A673 (cell line): Measurements from ENCODE around the gene SLC35F1. TPM values are rescaled to one million over a fixed set of nuclear protein-coding genes. Genes with fewer than 3 reads are reported as not detected.

ENCODE experiments used
- BruUV-seq: library from RNA; stranded (reverse); fragments of 400-500 nt; replicated peaks from 2 replicates; lab custom pipeline; 2021; lab: Mats Ljungman, UMichigan
- CTCF ChIA-PET: fragments of 300-600 bp; sonication (Branson Sonifier 250); formaldehyde crosslinking; loops from one replicate; lab custom pipeline; 2022; ENCODE audit warnings: antibody characterized with exemption; lab: Charles Lee
- POLR2A ChIA-PET: fragments of 300-600 bp; sonication (Branson Sonifier 250); formaldehyde crosslinking; loops from one replicate; lab custom pipeline; 2022; ENCODE audit warnings: antibody characterized with exemption; ENCODE audit not compliant: low non-redundant PET; lab: Charles Lee
- DNase-seq: peaks from one replicate; pipeline ENCODE4 v3.0.0-alpha.2; 2015; ENCODE audit warnings: low spot score
- H3K27ac ChIP-seq: fragments of 200-600 bp; sonication (generic); 2 replicates; pipeline ENCODE4 v1.5.1; 2016; ENCODE audit warnings: mixed run types, low read depth, mild to moderate bottlenecking, mixed read lengths, antibody characterized with exemption, low read length; ENCODE audit not compliant: poor library complexity, severe bottlenecking
- H3K27me3 ChIP-seq: fragments of 200-600 bp; sonication (generic); replicated peaks from 2 replicates; pipeline ENCODE4 v1.6.1; 2017; ENCODE audit warnings: mixed run types, low read depth, mild to moderate bottlenecking, mixed read lengths, antibody characterized with exemption, low read length; ENCODE audit not compliant: insufficient read depth, poor library complexity
- H3K36me3 ChIP-seq: fragments of 200-600 bp; sonication (generic); 2 replicates; pipeline ENCODE4 v1.6.1; 2016; ENCODE audit warnings: mixed run types, mild to moderate bottlenecking, mixed read lengths, antibody characterized with exemption, low read length; ENCODE audit not compliant: insufficient read depth, poor library complexity, severe bottlenecking
- H3K4me1 ChIP-seq: fragments of 200-600 bp; sonication (generic); 2 replicates; pipeline ENCODE4 v1.6.1; 2017; ENCODE audit warnings: mixed run types, mild to moderate bottlenecking, mixed read lengths, antibody characterized with exemption, low read length; ENCODE audit not compliant: insufficient read depth, poor library complexity, severe bottlenecking
- H3K4me3 ChIP-seq: fragments of 200-600 bp; sonication (generic); 2 replicates; pipeline ENCODE4 v1.5.1; 2016; ENCODE audit warnings: low read depth, mixed run types, mild to moderate bottlenecking, mixed read lengths, low read length; ENCODE audit not compliant: poor library complexity, severe bottlenecking
- H3K9me3 ChIP-seq: fragments of 200-600 bp; sonication (generic); 2 replicates; pipeline ENCODE4 v1.6.1; 2016; ENCODE audit warnings: mixed run types, low read depth, mild to moderate bottlenecking, mixed read lengths, antibody characterized with exemption, low read length; ENCODE audit not compliant: poor library complexity, severe bottlenecking
- CTCF ChIP-seq: fragments of 300-800, 200-600 bp; sonication (generic); conservative IDR thresholded peaks from 2 replicates; pipeline ENCODE4 v1.5.1; 2017; ENCODE audit warnings: low read depth, mild to moderate bottlenecking, antibody characterized with exemption, low read length, moderate library complexity, mixed read lengths
- EZH2 ChIP-seq: fragments of 200-600 bp; sonication (generic); IDR thresholded peaks from 2 replicates; pipeline ENCODE4 v1.6.1; 2017; ENCODE audit warnings: borderline replicate concordance, low read depth, mild to moderate bottlenecking, mixed read lengths, antibody characterized with exemption, low read length; ENCODE audit not compliant: poor library complexity, severe bottlenecking
- intact Hi-C: fragments of 100-400 bp; cut with micrococcal nuclease; formaldehyde crosslinking; loops from one replicate; pipeline ENCODE4 v1.10.0; 2022; ENCODE audit not compliant: unreplicated experiment
- total RNA-seq: library from RNA; stranded (reverse); gene quantifications from 2 replicates; pipeline ENCODE4 v1.2.3, GENCODE V29; 2021

Gene SLC35F1
- total RNA-seq, 1 experiment from 2014 or later = 5.3 TPM

DNA sequence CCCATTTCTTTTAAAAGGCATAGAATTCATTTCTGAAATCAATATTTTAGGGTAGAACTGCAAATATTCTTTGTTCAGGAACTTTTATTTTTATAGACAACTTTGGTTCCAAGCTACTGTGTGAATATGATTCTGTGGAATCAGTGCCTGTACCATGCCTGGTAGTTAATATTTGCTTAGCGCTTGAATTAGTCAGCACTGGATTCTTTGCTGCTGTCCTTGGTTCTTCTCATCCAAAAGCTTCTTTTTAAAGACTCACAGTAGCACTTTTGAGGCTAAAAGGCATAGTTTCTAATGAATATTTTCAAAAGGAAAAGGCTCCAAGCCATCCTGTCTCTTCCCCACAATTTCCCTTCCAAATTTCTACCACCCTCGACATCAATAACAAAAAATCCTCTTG lies 109.5 kb downstream of the SLC35F1 start:
- POLR2A ChIA-PET = no interaction called here
- Histone ChIP-seq H3K27ac (no peak overlapping the region), H3K4me1 (peaks cover 4% of the 10 kb centered on the region), H3K4me3 (no peak overlapping the region), H3K36me3 (no peaks in the 10 kb centered on the region), H3K9me3 (no peaks in the 10 kb centered on the region), H3K27me3 (no peaks in the 10 kb centered on the region)
- no peak for DNase-seq
- intact Hi-C loops = no loop called here
- TF ChIP-seq CTCF (no peak), EZH2 (no peak)
- CTCF ChIA-PET = no interaction called here
- no TSS peak for BruUV-seq

GRCh38 chr6:118017301-118017848 lies 110.3 kb downstream of the SLC35F1 start:
- H3K27ac ChIP-seq = no peak overlapping the region
- no peak overlapping the region for H3K4me3 ChIP-seq
- H3K9me3 ChIP-seq = no peaks in the 10 kb centered on the region
- ChIA-PET CTCF (no interaction called here), POLR2A (no interaction called here)
- intact Hi-C loops = no loop called here
- peaks cover 4% of the 10 kb centered on the region for H3K4me1 ChIP-seq
- no peak for TF ChIP-seq EZH2
- no peak for TF ChIP-seq CTCF
- H3K36me3 ChIP-seq = no peaks in the 10 kb centered on the region
- H3K27me3 ChIP-seq = no peaks in the 10 kb centered on the region
- no TSS peak for BruUV-seq
- no peak for DNase-seq

GRCh38 chr6:118023771-118024170 lies 116.7 kb downstream of the SLC35F1 start:
- CTCF ChIA-PET = no interaction called here
- H3K27me3 ChIP-seq = no peaks in the 10 kb centered on the region
- no peaks in the 10 kb centered on the region for H3K36me3 ChIP-seq
- H3K27ac ChIP-seq = no peak overlapping the region
- intact Hi-C loops = no loop called here
- DNase-seq = no peak
- no TSS peak for BruUV-seq
- H3K4me1 ChIP-seq = no peaks in the 10 kb centered on the region
- no peaks in the 10 kb centered on the region for H3K9me3 ChIP-seq
- POLR2A ChIA-PET = no interaction called here
- TF ChIP-seq EZH2 (no peak), CTCF (no peak)
- no peak overlapping the region for H3K4me3 ChIP-seq
